ENCODE results near the gene PARVB. TPM values are rescaled to one million over a fixed set of nuclear protein-coding genes. Genes with fewer than 3 reads are reported as not detected.
"Not testable (repeated sequence)": the region's sequence is repeated elsewhere in the genome, so short reads cannot be mapped to it uniquely, and the experiment has no call there.

Gene PARVB
- total RNA-seq, 4 donors from 2014 or later = 27.7 to 88.5 (median 41.7) TPM

GRCh38 chr22:44109416-44109815, 85.3 kb downstream of the PARVB start:
- Histone ChIP-seq H3K9me3 (no peaks in the 10 kb centered on the region), H3K36me3 (no peaks in the 10 kb centered on the region), H3K27ac (no peak overlapping the region), H3K4me3 (no peak overlapping the region), H3K4me1 (no peaks in the 10 kb centered on the region), H3K27me3 (no peaks in the 10 kb centered on the region)
- TF ChIP-seq POLR2A (IDR thresholded peaks at IDR 0.05) (no peak), CTCF (IDR thresholded peaks at IDR 0.05) (no peak)
- intact Hi-C loops (cut with DNase I; ENCODE audit: low total_unique reads) = no loop called here
- no peak for DNase-seq

- H3K4me1 ChIP-seq; H3K36me3 ChIP-seq; intact Hi-C loops (cut with DNase I; ENCODE audit: low total_unique reads); H3K27ac ChIP-seq; DNase-seq; H3K27me3 ChIP-seq; H3K4me3 ChIP-seq; H3K9me3 ChIP-seq: not testable (repeated sequence)
Observed at GRCh38 chr22:44110656-44111055, 86.6 kb downstream of the PARVB start.

- intact Hi-C loops (cut with DNase I; ENCODE audit: low total_unique reads) = no loop called here
- TF ChIP-seq POLR2A (IDR thresholded peaks at IDR 0.05) (no peak), CTCF (IDR thresholded peaks at IDR 0.05) (no peak)
- no peaks in the 10 kb centered on the region for H3K4me1 ChIP-seq
- no peak overlapping the region for H3K27ac ChIP-seq
- H3K27me3 ChIP-seq = no peaks in the 10 kb centered on the region
- no peaks in the 10 kb centered on the region for H3K36me3 ChIP-seq
- H3K4me3 ChIP-seq = no peak overlapping the region
- H3K9me3 ChIP-seq = no peaks in the 10 kb centered on the region
- no peak for DNase-seq
Observed at GRCh38 chr22:44111562-44112155, 87.6 kb downstream of the PARVB start.

GRCh38 chr22:44112191-44112590, 88.1 kb downstream of the PARVB start:
- DNase-seq = no peak
- H3K36me3 ChIP-seq = no peaks in the 10 kb centered on the region
- intact Hi-C loops (cut with DNase I; ENCODE audit: low total_unique reads) = no loop called here
- H3K27ac ChIP-seq = no peak overlapping the region
- H3K4me1 ChIP-seq = no peaks in the 10 kb centered on the region
- H3K9me3 ChIP-seq = no peaks in the 10 kb centered on the region
- H3K27me3 ChIP-seq = no peaks in the 10 kb centered on the region
- TF ChIP-seq POLR2A (IDR thresholded peaks at IDR 0.05) (no peak), CTCF (IDR thresholded peaks at IDR 0.05) (no peak)
- no peak overlapping the region for H3K4me3 ChIP-seq

GRCh38 chr22:44116331-44116730, 92.2 kb downstream of the PARVB start:
- intact Hi-C loops (cut with DNase I; ENCODE audit: low total_unique reads) = no loop called here
- TF ChIP-seq POLR2A (IDR thresholded peaks at IDR 0.05) = no peak
- TF ChIP-seq CTCF (IDR thresholded peaks at IDR 0.05) = no peak
- no peaks in the 10 kb centered on the region for H3K9me3 ChIP-seq
- no peak overlapping the region for H3K4me3 ChIP-seq
- no peaks in the 10 kb centered on the region for H3K27me3 ChIP-seq
- no peak overlapping the region for H3K27ac ChIP-seq
- DNase-seq = no peak
- no peaks in the 10 kb centered on the region for H3K4me1 ChIP-seq
- no peaks in the 10 kb centered on the region for H3K36me3 ChIP-seq

All from uterus (tissue), 4 donors.